ENCODE measurements around the gene NFIX.
A peak's percentile ranks its signal among the peaks of the same experiment; 100 is the strongest.

NFIX gene

GRCh38 chr19:13016245-13016627 lies 21.0 kb downstream of the NFIX start:
- TF ChIP-seq JUND (IDR thresholded peaks at IDR 0.05; ENCODE audit: low read depth) = no peak
- in situ Hi-C loops (cut with HindIII; ENCODE audit: low pct_unique_long_range_greater_than_20kb, low sequenced_read_pairs) = no loop called here
- no peak for DNase-seq (ENCODE audit: low read depth in 1 of 2, low spot score in 1 of 2)

- TF ChIP-seq JUND (IDR thresholded peaks at IDR 0.05; ENCODE audit: low read depth) = no peak
- in situ Hi-C loops (cut with HindIII; ENCODE audit: low pct_unique_long_range_greater_than_20kb, low sequenced_read_pairs) = no loop called here
- no peak for DNase-seq (ENCODE audit: low read depth in 1 of 2, low spot score in 1 of 2)
These were observed 21.5 kb downstream of the NFIX start for GRCh38 chr19:13016628-13017305.

GRCh38 chr19:13017306-13018034 lies 22.2 kb downstream of the NFIX start:
- in situ Hi-C loops (cut with HindIII; ENCODE audit: low pct_unique_long_range_greater_than_20kb, low sequenced_read_pairs) = no loop called here
- DNase-seq (ENCODE audit: low read depth in 1 of 2, low spot score in 1 of 2) = no peak
- TF ChIP-seq JUND (IDR thresholded peaks at IDR 0.05; ENCODE audit: low read depth) = no peak

- in situ Hi-C loops (cut with HindIII; ENCODE audit: low pct_unique_long_range_greater_than_20kb, low sequenced_read_pairs) = no loop called here
- DNase-seq (ENCODE audit: low read depth in 1 of 2, low spot score in 1 of 2) = peak in 1 of 2 experiments; percentile 34
These were observed 23.0 kb downstream of the NFIX start for GRCh38 chr19:13018035-13018914.

GRCh38 chr19:13019332-13019731 lies 24.1 kb downstream of the NFIX start:
- TF ChIP-seq JUND (IDR thresholded peaks at IDR 0.05; ENCODE audit: low read depth) = no peak
- DNase-seq (ENCODE audit: low read depth in 1 of 2, low spot score in 1 of 2) = no peak
- in situ Hi-C loops (cut with HindIII; ENCODE audit: low pct_unique_long_range_greater_than_20kb, low sequenced_read_pairs) = no loop called here

More at GRCh38 chr19:13018035-13018914, 23.0 kb downstream of the NFIX start:
- TF ChIP-seq JUND (IDR thresholded peaks at IDR 0.05; ENCODE audit: low read depth) = no peak

- no peak for DNase-seq (ENCODE audit: low read depth in 1 of 2, low spot score in 1 of 2)
- TF ChIP-seq JUND (IDR thresholded peaks at IDR 0.05; ENCODE audit: low read depth) = no peak
- in situ Hi-C loops (cut with HindIII; ENCODE audit: low pct_unique_long_range_greater_than_20kb, low sequenced_read_pairs) = no loop called here
These were observed 24.7 kb downstream of the NFIX start for GRCh38 chr19:13020002-13020414.

- DNase-seq (ENCODE audit: low read depth in 1 of 2, low spot score in 1 of 2) = no peak
- in situ Hi-C loops (cut with HindIII; ENCODE audit: low pct_unique_long_range_greater_than_20kb, low sequenced_read_pairs) = no loop called here
- no peak for TF ChIP-seq JUND (IDR thresholded peaks at IDR 0.05; ENCODE audit: low read depth)
These were observed 27.0 kb downstream of the NFIX start for GRCh38 chr19:13022111-13022858.

- DNase-seq (ENCODE audit: low read depth in 1 of 2, low spot score in 1 of 2) = peak; percentile 67 to 86
These were observed 27.8 kb downstream of the NFIX start for GRCh38 chr19:13022859-13023636.

GRCh38 chr19:13023656-13024055 lies 28.4 kb downstream of the NFIX start:
- no peak for DNase-seq (ENCODE audit: low read depth in 1 of 2, low spot score in 1 of 2)
- TF ChIP-seq JUND (IDR thresholded peaks at IDR 0.05; ENCODE audit: low read depth) = no peak
- in situ Hi-C loops (cut with HindIII; ENCODE audit: low pct_unique_long_range_greater_than_20kb, low sequenced_read_pairs) = no loop called here

More at GRCh38 chr19:13022859-13023636, 27.8 kb downstream of the NFIX start:
- in situ Hi-C loops (cut with HindIII; ENCODE audit: low pct_unique_long_range_greater_than_20kb, low sequenced_read_pairs) = no loop called here
- no peak for TF ChIP-seq JUND (IDR thresholded peaks at IDR 0.05; ENCODE audit: low read depth)

- in situ Hi-C loops (cut with HindIII; ENCODE audit: low pct_unique_long_range_greater_than_20kb, low sequenced_read_pairs) = no loop called here
- no peak for DNase-seq (ENCODE audit: low read depth in 1 of 2, low spot score in 1 of 2)
- TF ChIP-seq JUND (IDR thresholded peaks at IDR 0.05; ENCODE audit: low read depth) = no peak
These were observed 29.1 kb downstream of the NFIX start for GRCh38 chr19:13024126-13024950.
